ENCODE measurements around the gene SEC23B. TPM values are rescaled to one million over a fixed set of nuclear protein-coding genes. Genes with fewer than 3 reads are reported as not detected.

SEC23B gene
- total RNA-seq (10 to 100 TPM; 29.2 to 32.8 TPM), total RNA-seq (39.8 to 186 (median 77.9) reads per million in 172 experiments)
- 31.4 TPM for polyA plus RNA-seq (2013, experiment 1 of 2)
- polyA plus RNA-seq (2013, experiment 2 of 2): 33.8 TPM

GRCh38 chr20:18507218-18508191, at the start of gene SEC23B:
TSS of gene SEC23B (plus strand) at chr20:18507940. CDS start at chr20:18510836, 2,896 bp downstream.
- no peak for TF ChIP-seq CTCF (IDR thresholded peaks at IDR 0.05)
- H3K27ac Mint-ChIP-seq: peak within 1 kb of the TSS; percentile 100
- DNase-seq: peak; percentile 94 to 99 (median 98)
- Histone ChIP-seq H3K9me3 (ENCODE audit: control insufficient read depth in 1 of 2, insufficient read depth in 1 of 2, low read length in 2 of 2) (no peaks in the 10 kb centered on the region), H3K4me3 (ENCODE audit: low read length) (peak within 1 kb of the TSS; percentile 86), H3K27ac (ENCODE audit: low read depth in 1 of 2, low read length in 2 of 2) (peak within 1 kb of the TSS; percentile 94 to 99), H3K4me1 (ENCODE audit: insufficient read depth, low read length) (peaks cover 26% of the 10 kb centered on the region), H3K27me3 (ENCODE audit: control insufficient read depth in 1 of 2, insufficient read depth in 2 of 2, low read length in 2 of 2) (peaks cover 0 to 1% of the 10 kb centered on the region in 2 experiments), H3K36me3 (ENCODE audit: insufficient read depth, low read length) (peaks cover 17% of the 10 kb centered on the region)
- intact Hi-C loops (cut with DNase I, micrococcal nuclease): loop anchor here (1.0 to 10.0 kb wide), 12 partner anchors 39 to 823 kb away; partner anchors contain the start of genes SMIM26 (in 2 of the 2), ZNF133 (in 2 of the 2), DTD1 (in 1 of the 2) and DZANK1 (in 1 of the 2)
- H3K4me3 Mint-ChIP-seq: peak within 1 kb of the TSS; percentile 98
- POLR2A ChIA-PET: interaction anchor here (0.6 to 3.7 kb wide), 27 partner anchors 8 to 1932 kb away, joined by 3 to 134 read pairs (median 7); partner anchors contain the start of genes BFSP1, CFAP61, CRNKL1 and DSTN
- CTCF ChIA-PET: interaction anchor here (1.2 to 3.0 kb wide), 5 partner anchors 10 to 59 kb away, joined by 3 to 25 read pairs (median 8); partner anchors contain the start of genes DZANK1, POLR3F, RBBP9 and SMIM26
- peaks cover 40% of the 10 kb centered on the region for H3K36me3 Mint-ChIP-seq (ENCODE audit: low read depth)
- H3K27me3 Mint-ChIP-seq: no peaks in the 10 kb centered on the region
- no peaks in the 10 kb centered on the region for H3K9me3 Mint-ChIP-seq
- ATAC-seq (ENCODE audit: poor library complexity): peak; percentile 81
- H3K4me1 Mint-ChIP-seq (ENCODE audit: low read depth): peaks cover 52% of the 10 kb centered on the region

GRCh38 chr20:18465536-18466200, 42.1 kb upstream of the SEC23B start:
- Mint-ChIP-seq H3K36me3 (ENCODE audit: low read depth) (peaks cover 23% of the 10 kb centered on the region), H3K27me3 (no peaks in the 10 kb centered on the region), H3K4me1 (ENCODE audit: low read depth) (peaks cover 39% of the 10 kb centered on the region), H3K4me3 (peak overlapping the region; percentile 96), H3K9me3 (no peaks in the 10 kb centered on the region), H3K27ac (peak overlapping the region; percentile 96)
- H3K36me3 ChIP-seq (ENCODE audit: insufficient read depth, low read length): peaks cover 8% of the 10 kb centered on the region
- H3K4me1 ChIP-seq (ENCODE audit: insufficient read depth, low read length): peaks cover 17% of the 10 kb centered on the region
- H3K27ac ChIP-seq (ENCODE audit: low read depth in 1 of 2, low read length in 2 of 2): no peak overlapping the region
- ChIA-PET POLR2A (interaction anchor here (1.7 to 5.9 kb wide), 5 partner anchors 10 to 896 kb away, joined by 4 to 130 read pairs (median 21); partner anchors contain the start of genes DSTN, RBBP9, SEC23B and ZNF133), CTCF (interaction anchor here (1.3 kb wide), 1 partner anchor 30 kb away, joined by 3 read pairs; no protein-coding TSS in a partner anchor)
- H3K9me3 ChIP-seq (ENCODE audit: control insufficient read depth in 1 of 2, insufficient read depth in 1 of 2, low read length in 2 of 2): no peaks in the 10 kb centered on the region
- DNase-seq: no peak
- intact Hi-C loops (cut with DNase I, micrococcal nuclease): loop anchor here (2.0 to 5.0 kb wide), 6 partner anchors 31 to 498 kb away; partner anchors contain the start of genes MGME1 (in 1 of the 2), RBBP9 (in 1 of the 2), SMIM26 (in 1 of the 2) and SNX5 (in 1 of the 2)
- TF ChIP-seq CTCF (IDR thresholded peaks at IDR 0.05): no peak
- H3K27me3 ChIP-seq (ENCODE audit: control insufficient read depth in 1 of 2, insufficient read depth in 2 of 2, low read length in 2 of 2): no peaks in the 10 kb centered on the region
- ATAC-seq (ENCODE audit: poor library complexity): no peak
- no peak overlapping the region for H3K4me3 ChIP-seq (ENCODE audit: low read length)
